Hepatocyte (in vitro differentiated cells): ENCODE measurements around the gene DIDO1. TPM values are rescaled to one million over a fixed set of nuclear protein-coding genes. Genes with fewer than 3 reads are reported as not detected.

Source experiments
- DNase-seq: peaks from one replicate; pipeline ENCODE4 v3.0.0-alpha.2; 2016; ENCODE audit warnings: low spot score
- H2AFZ ChIP-seq: fragments of 200-600 bp; sonication (generic); 2 replicates; pipeline ENCODE4 v1.6.0; 2016; ENCODE audit warnings: antibody characterized with exemption, mild to moderate bottlenecking
- H3K27ac ChIP-seq: fragments of 200-600 bp; sonication (generic); 2 replicates; pipeline ENCODE4 v1.5.1; 2016; ENCODE audit warnings: mild to moderate bottlenecking
- H3K27me3 ChIP-seq: fragments of 200-600 bp; sonication (generic); 2 replicates; pipeline ENCODE4 v1.6.1; 2016
- H3K36me3 ChIP-seq: fragments of 200-600 bp; sonication (generic); replicated peaks from 2 replicates; pipeline ENCODE4 v1.5.1; 2016; ENCODE audit warnings: low read depth; ENCODE audit not compliant: insufficient read depth
- H3K4me1 ChIP-seq: fragments of 200-600 bp; sonication (generic); 2 replicates; pipeline ENCODE4 v1.5.1; 2016; ENCODE audit warnings: mild to moderate bottlenecking, moderate library complexity; ENCODE audit not compliant: insufficient read depth
- H3K4me2 ChIP-seq: fragments of 200-600 bp; sonication (generic); 2 replicates; pipeline ENCODE4 v1.6.0; 2016
- H3K4me3 ChIP-seq: fragments of 200-600 bp; sonication (generic); 2 replicates; pipeline ENCODE4 v1.5.1; 2016; ENCODE audit warnings: mild to moderate bottlenecking
- H3K79me2 ChIP-seq: fragments of 200-600 bp; sonication (generic); 2 replicates; pipeline ENCODE4 v1.6.0; 2017; ENCODE audit warnings: mild to moderate bottlenecking
- H3K9me2 ChIP-seq: fragments of 200-600 bp; sonication (generic); replicated peaks from 2 replicates; pipeline ENCODE4 v1.6.0; 2017; ENCODE audit warnings: mild to moderate bottlenecking; ENCODE audit not compliant: insufficient read depth
- H3K9me3 ChIP-seq: fragments of 200-600 bp; sonication (generic); 2 replicates; pipeline ENCODE4 v1.5.1; 2016; ENCODE audit warnings: low read depth, mild to moderate bottlenecking
- H4K20me1 ChIP-seq: fragments of 200-600 bp; sonication (generic); 2 replicates; pipeline ENCODE4 v1.6.0; 2016; ENCODE audit warnings: mild to moderate bottlenecking; ENCODE audit not compliant: insufficient read depth, poor library complexity, severe bottlenecking
- CTCF ChIP-seq: fragments of 200-600 bp; sonication (generic); IDR thresholded peaks from 2 replicates; pipeline ENCODE4 v1.5.1; 2016; ENCODE audit warnings: antibody characterized with exemption, mild to moderate bottlenecking; ENCODE audit not compliant: poor library complexity
- EZH2 ChIP-seq: fragments of 200-600 bp; sonication (generic); IDR thresholded peaks from 2 replicates; pipeline ENCODE4 v1.6.1; 2016; ENCODE audit warnings: antibody characterized with exemption, mild to moderate bottlenecking, borderline replicate concordance
- EZH2phosphoT487 ChIP-seq: fragments of 200-600 bp; sonication (generic); IDR thresholded peaks from one replicate; pipeline ENCODE4 v1.6.1; 2018; ENCODE audit warnings: antibody characterized with exemption, mild to moderate bottlenecking, low read depth, moderate library complexity; ENCODE audit not compliant: unreplicated experiment, severe bottlenecking
- WGBS: methylation state at CpG from one replicate; pipeline ENCODE4 v1.1.6; 2016; ENCODE audit warnings: low lambda C conversion rate; ENCODE audit errors: missing lambda C conversion rate; 5-methylcytosine and 5-hydroxymethylcytosine counted together
- polyA plus RNA-seq: library from polyadenylated mRNA; unstranded; fragments of >200 nt; fragmentation: Nextera tagmentation; extraction: Ambion mirVana; gene quantifications from 2 replicates; pipeline ENCODE4 v1.2.1, GENCODE V29; 2016
- total RNA-seq: library from RNA; depleted of rRNA; stranded (reverse); fragments of >200 nt; gene quantifications from 2 replicates; pipeline ENCODE4 v1.2.3, GENCODE V29; 2014

The DIDO1 gene
- total and polyA plus RNA-seq, 2 experiments from 2014 or later = 26.5 to 31.6 TPM

- WGBS = 74% methylated on average over 10 of the region's 12 CpGs
- no peaks in the 10 kb centered on the region for H3K9me3 ChIP-seq
- peaks cover 42% of the 10 kb centered on the region for H3K4me1 ChIP-seq
- no peaks in the 10 kb centered on the region for H3K36me3 ChIP-seq
- H3K4me2 ChIP-seq = peak overlapping the region; percentile 93
- TF ChIP-seq CTCF (no peak), EZH2phosphoT487 (no peak), EZH2 (no peak)
- H2AFZ ChIP-seq = no peak overlapping the region
- H4K20me1 ChIP-seq = peaks cover 58% of the 10 kb centered on the region
- H3K9me2 ChIP-seq = no peaks in the 10 kb centered on the region
- peaks cover 92% of the 10 kb centered on the region for H3K79me2 ChIP-seq
- H3K27me3 ChIP-seq = no peaks in the 10 kb centered on the region
- no peak for DNase-seq
- peak overlapping the region; percentile 98 for H3K27ac ChIP-seq
- no peak overlapping the region for H3K4me3 ChIP-seq
Measured at GRCh38 chr20:62927128-62927705, 912 bp upstream of the DIDO1 start.

- peak overlapping the region; percentile 90 for H3K4me2 ChIP-seq
- peak overlapping the region; percentile 66 for H3K4me3 ChIP-seq
- peaks cover 60% of the 10 kb centered on the region for H4K20me1 ChIP-seq
- H3K9me3 ChIP-seq = no peaks in the 10 kb centered on the region
- DNase-seq = peak; percentile 49
- H3K27me3 ChIP-seq = no peaks in the 10 kb centered on the region
- no peaks in the 10 kb centered on the region for H3K36me3 ChIP-seq
- 1% methylated on average over 43 of the region's 63 CpGs for WGBS
- no peaks in the 10 kb centered on the region for H3K9me2 ChIP-seq
- peaks cover 52% of the 10 kb centered on the region for H3K4me1 ChIP-seq
- peaks cover 92% of the 10 kb centered on the region for H3K79me2 ChIP-seq
- no peak for TF ChIP-seq EZH2
- TF ChIP-seq CTCF = no peak
- TF ChIP-seq EZH2phosphoT487 = no peak
- H2AFZ ChIP-seq = peak overlapping the region; percentile 38
- H3K27ac ChIP-seq = peak overlapping the region; percentile 98
Measured at GRCh38 chr20:62925420-62926228, 681 bp downstream of the DIDO1 start.

GRCh38 chr20:62925076-62925419 is 1.3 kb downstream of the DIDO1 start:
- WGBS = 4% methylated on average over 4 of the region's 4 CpGs
- H3K79me2 ChIP-seq = peaks cover 92% of the 10 kb centered on the region
- no peaks in the 10 kb centered on the region for H3K36me3 ChIP-seq
- DNase-seq = no peak
- peak overlapping the region; percentile 66 for H3K4me3 ChIP-seq
- no peaks in the 10 kb centered on the region for H3K9me3 ChIP-seq
- TF ChIP-seq CTCF = no peak
- TF ChIP-seq EZH2phosphoT487 = no peak
- TF ChIP-seq EZH2 = no peak
- peak overlapping the region; percentile 98 for H3K27ac ChIP-seq
- no peaks in the 10 kb centered on the region for H3K9me2 ChIP-seq
- peak overlapping the region; percentile 90 for H3K4me2 ChIP-seq
- H4K20me1 ChIP-seq = peaks cover 60% of the 10 kb centered on the region
- no peak overlapping the region for H2AFZ ChIP-seq
- H3K4me1 ChIP-seq = peaks cover 58% of the 10 kb centered on the region
- H3K27me3 ChIP-seq = no peaks in the 10 kb centered on the region
